GM21390 (cell line): ENCODE results near the gene ACSF3.
A peak's percentile ranks its signal among the peaks of the same experiment; 100 is the strongest.

ENCODE experiments used
- ATAC-seq: cut with Tn5 transposase; IDR thresholded peaks from one replicate; pipeline ENCODE4 v1.9.1; 2021; ENCODE audit not compliant: unreplicated experiment

Gene ACSF3

DNA sequence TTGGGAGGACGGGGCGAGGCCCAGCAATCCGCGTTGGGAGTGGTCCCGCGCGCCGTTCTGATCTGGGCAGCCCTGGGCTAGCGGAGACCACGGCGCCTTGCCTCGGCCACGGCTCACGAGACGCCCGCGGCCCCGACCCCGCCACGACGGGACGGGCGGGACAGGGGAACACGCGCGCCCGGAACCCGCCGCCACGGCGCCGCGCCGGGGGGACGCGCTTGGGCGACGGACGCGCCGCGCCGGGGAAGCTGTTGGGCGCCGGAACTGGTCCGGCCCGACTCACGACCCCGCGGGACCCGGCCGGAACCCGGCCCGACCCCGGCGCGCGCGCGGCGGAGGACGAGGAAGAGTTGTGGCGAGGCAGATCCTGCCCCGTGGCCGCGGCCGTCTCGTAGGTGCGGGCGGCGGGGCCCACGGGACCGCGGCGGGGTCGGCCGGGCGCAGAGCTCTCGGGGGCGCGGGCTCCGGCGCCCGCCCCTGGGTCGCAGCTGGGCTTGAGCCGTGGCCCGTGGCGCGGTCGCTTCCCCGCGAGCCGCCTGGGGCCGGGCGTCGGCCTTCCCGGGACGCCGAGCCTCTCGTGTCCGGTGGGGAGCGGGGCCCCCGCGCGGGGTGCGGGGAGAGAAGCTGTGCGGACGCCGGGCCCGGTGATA lies at the start of gene ACSF3:
ACSF3 (plus strand) TSS at position 251 of the 650 bp plus-strand sequence. CDS start 6,830 bp downstream, outside the sequence.
- ATAC-seq = peak; percentile 46

DNA sequence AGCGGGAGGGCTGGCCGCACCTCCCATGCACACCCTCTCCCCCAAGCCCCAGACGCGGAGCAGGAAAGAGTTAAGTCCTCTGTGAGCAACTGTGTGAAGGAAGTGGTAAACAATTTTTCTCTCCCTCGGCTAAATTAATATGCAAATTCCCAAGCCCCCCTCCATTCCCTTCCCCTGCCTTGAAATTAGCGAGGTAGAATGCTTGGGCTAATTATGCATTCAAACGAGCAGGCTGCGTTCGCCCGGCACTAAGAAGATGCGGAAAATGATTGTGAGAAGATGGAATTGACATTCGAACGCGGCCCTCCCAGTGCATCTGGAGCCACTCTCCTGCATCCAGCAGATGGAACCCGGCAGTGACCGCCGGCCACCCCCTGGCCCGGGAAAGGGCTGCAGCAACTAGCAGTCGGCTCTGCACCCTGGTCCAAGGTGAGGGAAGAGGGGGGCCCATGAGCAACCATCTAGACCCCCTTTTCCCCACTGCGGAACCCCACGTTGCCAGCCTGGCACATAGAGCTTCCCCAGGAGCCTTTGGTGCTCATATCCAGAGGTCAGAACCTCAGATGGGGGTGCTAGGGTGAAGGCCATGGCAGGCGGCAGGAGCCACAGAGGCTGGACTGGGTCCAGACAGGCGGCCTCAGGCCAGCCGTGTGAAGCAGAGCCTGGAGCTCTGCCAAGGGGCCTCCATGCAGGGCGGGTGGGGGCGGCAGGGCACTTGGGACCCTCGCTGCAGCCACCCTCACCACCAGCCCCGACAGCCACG lies 49.1 kb upstream of the ACSF3 start:
- ATAC-seq = no peak

DNA sequence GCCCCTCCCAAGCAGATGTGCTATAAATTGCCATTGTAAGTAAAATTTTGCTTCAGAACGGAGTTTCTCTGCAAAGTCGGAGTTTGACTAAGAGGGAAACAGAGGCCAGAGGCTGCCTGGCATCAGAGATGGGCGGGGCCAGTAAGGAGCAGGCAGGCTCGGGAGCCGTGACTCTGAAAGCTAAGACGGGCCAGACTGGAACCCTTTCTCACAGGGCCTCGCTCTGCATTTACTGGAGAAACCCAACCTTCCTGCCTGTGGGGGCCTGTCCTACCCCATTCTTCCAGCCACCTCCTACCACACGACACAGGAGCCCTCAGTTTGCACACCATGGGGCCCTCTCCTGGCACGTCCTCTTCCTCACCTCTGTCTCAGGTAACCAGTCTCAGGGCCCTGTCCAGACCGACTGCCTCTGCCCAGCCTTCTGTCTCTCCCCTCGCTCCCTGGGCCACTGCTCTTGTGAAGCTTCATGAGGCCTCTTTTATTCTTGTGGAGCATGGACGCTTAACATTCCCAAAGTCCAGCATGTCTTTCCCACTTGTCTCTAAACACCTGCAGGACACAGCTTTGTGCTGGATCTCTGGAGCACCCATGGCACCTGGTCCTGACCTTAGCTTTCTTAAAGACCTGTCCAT lies 48.4 kb upstream of the ACSF3 start:
- no peak for ATAC-seq

DNA sequence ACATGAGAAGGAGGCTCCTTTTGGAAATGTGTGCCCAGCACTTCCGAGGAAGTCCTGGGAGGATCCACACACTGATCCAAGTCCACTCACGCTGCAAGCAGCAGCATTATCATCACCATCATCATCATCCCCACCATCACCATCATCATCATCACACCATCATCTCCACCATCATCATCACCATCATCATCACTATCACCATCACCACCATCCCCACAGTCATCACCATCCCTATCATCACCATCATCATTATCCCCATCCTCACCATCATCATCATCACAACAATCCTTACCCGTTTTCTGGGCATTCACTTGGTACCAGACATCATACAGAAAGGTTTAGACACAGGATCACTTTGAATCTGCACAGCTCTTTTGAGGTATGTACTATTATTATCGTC lies 47.8 kb upstream of the ACSF3 start:
- ATAC-seq = no peak

DNA sequence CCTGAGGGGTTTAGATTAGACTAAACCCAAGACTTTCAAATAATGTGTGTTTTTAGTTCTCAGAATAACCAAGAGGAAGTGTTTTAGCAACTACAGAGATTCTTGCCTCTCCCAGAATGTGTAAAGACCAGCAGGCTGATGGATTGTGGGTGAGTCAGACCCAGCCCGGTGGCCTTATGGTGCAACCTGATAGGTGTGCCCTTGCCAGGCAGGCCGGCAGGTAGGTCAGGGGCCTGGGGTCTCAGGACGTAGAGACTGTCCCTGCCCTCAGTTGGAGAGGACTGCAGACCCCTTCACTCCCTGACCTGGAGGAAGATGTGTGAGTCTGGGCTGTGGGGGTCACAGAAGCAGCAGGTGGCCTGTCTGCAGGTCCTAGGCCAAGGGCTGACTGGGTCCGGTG lies 47.2 kb upstream of the ACSF3 start:
- no peak for ATAC-seq

DNA sequence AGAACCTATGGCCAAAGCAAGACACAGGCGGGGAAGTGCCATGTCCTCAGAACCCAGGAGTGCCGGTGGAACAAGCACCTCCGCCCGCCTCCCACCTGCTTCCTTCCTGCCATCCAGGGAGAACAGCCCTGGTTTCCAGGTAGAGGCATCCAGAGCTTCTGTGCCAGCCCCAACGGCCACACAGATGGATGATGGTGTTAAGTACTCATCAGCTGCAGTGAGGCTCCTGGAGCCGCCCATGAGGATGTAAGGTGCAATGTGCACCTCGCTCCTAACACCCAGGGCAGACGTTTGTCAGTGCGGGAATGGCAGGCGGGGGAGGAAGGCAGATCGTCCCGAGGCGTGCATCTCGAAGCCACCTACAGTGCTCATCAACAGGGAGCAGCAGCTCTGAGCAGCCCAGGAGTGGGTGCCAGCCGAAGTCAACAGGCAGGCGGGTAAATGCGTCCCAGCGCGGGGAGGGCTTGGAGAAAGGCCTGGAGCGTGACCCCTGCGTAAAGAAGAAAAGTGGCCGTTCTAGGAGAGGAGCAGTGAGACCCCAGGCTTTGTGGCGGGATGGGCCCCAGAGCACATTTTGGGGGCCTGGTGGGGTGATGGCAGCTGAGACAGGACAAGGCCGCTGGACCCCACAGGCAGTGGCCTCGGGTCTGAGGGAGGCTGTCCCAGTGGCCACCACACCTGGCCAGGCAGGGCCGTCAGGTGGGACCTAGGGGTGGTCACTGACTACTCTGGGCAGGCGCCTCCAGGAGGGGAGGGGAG lies 46.1 kb upstream of the ACSF3 start:
- ATAC-seq = no peak

DNA sequence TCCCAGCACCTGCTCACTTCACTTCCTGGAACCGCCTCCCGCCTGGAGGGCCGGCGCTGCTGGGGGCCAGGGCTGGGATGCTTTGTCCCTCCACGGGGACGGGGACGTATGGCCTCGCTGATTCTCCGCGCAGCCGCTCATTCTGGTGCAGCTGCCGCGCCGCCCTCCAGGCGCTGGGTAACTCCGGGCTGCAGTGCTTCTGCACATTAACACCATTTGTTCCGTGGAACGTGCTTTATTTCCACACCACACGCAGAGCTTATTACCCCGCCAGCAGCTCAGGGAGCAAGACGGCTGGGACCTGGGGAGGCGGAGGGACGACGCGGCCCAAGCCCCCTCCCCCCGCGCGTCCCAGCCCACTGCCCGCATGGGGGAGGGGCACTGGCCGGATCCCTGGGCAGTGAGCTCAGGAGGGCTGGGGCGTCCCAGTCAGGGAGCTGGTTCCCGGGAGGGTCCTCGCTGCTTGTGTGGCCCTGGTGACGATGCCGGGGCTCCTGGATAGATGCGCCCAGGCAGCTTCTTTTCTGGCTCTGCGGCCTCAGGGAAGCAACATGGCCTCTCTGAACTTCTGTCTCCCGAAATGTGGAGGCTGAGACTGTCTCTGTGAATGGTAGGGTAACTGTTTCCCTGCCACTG lies 45.4 kb upstream of the ACSF3 start:
- ATAC-seq = no peak

DNA sequence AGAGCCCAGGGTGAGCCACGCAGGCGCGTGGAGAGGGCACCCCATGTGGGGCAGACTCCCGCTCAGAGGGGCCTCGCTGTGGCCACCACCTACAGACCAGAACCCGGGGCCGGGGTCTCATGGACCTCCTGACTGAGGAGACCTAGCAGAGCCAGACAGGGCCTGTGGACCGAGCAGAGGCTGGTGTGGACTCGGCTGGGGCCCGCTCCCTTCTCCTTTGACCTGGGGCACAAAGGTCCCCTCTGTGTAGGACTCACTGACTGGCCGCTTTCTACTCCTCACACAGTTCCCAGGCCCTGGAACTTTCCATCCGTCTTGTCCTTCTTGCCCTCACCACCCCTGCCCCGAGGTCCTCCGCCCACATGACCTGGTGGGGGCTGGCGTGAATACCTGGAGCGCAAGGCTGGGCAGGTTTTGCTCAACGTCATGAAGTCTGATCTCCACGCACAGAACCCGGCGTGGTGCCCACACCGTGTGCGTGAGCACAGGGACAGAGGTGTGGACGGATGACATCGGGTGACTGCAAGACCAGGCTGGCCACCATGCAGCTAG lies 44.7 kb upstream of the ACSF3 start:
- no peak for ATAC-seq

DNA sequence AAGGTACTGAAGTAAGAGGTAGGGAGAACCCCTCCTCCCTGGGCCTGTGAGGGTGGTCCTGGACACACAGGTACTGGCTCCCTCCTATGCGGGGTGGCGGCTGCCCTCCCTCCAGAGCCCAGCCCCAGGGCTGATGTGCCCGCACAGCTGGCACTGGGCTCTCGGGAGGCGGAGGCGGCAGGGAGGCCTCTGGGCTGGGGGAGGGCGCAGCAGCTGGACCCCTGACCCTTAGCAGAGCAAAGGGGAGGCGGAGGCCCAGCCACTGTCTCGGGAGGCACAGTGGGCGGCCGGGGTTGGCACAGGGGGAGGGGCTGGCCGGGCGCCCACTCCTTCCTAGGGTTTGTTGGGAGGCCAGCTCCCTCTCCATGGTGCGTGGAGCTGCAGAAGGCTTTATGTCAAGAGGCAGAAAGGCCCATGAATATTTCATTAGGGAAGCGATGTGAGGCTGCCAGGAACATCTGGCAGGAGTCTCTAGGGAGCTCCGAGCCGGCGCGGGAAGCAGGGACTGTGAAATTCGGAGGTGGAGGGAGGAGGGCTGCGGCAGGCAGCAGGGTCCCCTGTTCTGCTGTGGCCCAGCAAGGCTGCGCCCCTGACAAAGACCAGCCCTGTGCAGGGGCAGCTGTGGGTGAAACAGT lies 44.1 kb upstream of the ACSF3 start:
- no peak for ATAC-seq

DNA sequence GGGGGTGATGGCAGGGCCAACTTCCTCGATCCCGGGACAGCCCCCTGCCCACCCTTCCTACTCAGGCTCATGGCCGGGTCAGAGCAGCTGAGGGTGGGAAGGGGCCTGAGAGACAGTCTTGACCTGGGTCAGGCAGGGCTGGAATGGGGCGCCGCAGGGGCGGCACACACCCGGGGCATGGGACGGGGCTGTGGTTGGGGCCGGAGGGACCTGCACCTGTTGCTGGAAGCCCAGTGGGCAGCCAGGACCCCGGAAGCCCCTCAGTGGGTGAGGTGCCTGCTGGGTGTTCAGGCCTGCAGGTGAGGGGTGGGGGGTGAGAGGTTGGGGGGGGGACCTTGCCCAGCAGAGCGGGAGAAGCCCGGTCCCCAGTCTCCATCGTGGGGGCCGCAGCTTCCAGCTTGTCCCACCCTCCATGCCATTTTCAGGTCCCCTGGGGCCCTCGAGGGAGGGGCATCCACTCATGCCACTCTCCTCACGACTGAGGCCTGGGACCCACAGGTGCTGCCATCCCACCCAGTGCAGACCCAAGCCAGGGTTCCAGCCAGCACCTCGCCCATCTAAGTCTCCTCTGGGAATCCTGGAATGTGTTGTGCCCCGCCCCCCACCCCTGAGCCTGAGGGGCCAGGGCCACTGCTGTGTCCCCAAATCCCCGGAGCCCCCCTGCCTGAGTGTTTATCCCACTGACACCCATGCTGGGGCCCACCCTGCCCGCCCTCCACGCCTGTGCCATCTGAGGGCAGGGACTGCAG lies 43.4 kb upstream of the ACSF3 start:
- ATAC-seq = no peak

DNA sequence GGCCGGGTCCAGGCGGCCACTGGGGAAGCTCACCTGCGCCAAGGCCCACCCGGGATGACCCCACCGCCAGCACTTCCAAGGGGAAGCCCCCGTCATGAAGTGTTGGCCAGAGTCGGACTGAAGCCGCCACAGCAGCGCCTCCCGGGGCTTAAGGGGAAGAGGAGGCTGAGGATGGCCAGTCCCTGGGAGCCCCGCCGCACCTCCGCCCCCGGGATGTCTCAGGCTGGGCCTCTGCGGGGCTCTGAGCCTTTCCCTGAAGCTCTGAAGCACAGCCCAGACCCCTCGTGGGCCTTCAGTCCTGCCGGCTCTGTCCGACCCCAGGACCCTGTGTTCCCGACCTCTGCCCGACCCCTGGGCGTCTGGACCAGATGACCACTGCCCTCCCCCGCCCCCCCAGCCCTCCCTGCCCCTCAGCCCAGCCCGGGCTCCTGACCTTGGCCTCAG lies 42.8 kb upstream of the ACSF3 start:
- no peak for ATAC-seq

DNA sequence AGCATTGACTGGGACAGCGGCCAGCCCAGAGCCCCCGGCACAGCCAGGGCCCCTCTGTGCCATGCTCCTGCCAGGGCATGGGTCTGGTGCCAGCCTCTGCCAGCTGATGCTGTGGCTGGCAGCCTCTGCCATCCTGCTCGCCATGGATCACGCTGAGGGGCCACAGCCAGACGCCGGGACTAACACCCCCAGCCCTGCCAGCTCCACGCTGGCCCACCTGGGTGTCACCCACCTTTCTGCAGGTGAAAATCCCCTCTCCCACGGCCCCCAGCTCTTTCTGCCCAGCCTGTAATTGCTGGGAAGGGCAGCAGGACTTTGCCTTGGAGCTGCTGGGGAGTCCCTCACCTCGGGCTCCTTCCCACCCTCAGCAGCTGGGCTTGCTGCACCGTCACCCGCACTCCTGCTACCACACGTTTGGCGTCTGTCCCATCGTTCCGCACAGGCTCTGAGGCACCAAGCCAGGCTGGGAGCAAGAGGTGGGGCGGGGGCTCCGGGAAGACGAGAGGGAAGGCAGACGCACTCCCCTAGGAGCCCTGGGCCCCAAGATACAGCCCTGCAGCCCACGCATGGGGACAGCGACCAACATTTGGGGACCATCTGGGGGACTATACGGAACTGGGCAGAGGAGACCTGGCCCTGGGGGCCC lies 42.0 kb upstream of the ACSF3 start:
- no peak for ATAC-seq

DNA sequence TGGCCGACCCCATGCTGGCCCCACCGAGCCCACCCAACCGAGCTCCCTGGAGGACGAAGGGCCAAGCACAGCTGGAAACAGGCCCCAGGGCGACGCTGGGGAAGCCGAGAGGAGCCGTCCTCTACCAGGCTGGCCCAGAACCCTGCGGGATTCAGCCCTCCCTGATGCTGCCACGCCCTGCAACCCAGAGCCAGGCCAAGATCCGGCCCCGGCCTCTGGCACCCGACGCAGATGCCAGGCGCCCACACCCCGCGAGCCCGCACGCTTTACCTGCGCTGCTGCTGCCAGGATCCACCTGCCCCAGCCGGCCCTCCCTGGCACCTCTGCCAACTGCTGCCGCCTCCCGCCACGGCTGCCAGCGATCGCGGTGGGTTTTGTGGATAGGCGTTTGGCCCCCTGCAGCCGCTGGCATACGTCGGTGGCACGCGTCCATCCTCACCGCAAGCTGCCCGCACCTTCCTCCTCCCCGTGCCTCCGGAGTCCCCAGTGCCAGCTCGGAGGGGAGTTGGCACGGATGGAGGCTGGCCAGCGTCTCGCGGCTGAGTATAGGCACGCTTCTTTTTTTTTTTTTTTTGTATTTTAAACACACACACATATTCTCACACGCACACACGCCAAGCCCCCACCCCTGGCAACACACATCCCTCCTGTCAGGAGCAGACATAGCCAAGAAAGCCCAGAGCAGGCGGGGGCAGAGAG lies 41.3 kb upstream of the ACSF3 start:
- no peak for ATAC-seq

DNA sequence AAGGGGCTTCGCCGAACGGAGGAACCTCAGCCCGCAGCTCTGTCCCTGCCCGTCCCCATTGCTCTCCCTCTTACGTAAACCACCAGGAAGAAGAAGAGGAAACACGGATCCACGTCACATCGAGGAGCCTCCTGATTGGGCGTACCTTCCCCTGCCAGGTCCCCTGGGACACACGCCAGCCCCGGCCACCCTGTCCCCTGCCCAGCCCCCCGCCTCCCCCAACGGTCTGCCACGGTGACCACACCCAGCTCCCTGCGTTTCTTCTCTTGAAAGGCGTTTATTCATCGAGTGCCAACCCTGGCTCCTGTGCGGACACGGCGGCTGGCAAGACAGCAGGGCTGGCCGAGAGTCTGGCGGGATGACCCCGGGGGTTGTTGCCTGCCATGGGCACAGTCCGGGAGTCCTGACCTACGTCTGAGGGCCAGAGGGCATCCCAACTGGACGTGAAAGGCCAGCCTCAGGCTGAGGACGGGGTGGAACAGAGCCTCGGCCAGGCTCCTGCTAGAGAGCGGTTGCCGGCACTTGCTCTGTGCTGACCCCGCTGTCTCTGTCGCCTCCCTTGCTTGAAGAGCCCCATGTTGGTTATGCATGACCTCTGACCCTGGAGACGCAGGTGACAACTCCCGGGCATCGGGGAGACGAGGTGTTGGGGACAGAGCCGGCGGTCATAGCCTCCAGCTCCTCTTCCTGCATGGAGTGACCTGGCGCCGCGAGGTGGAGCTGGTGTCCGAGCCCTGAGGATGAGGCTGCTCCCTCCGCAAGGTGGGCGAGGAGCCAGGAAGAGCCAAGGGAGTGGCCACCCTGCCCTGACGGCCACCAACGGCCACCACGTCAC lies 40.5 kb upstream of the ACSF3 start:
- ATAC-seq = no peak

DNA sequence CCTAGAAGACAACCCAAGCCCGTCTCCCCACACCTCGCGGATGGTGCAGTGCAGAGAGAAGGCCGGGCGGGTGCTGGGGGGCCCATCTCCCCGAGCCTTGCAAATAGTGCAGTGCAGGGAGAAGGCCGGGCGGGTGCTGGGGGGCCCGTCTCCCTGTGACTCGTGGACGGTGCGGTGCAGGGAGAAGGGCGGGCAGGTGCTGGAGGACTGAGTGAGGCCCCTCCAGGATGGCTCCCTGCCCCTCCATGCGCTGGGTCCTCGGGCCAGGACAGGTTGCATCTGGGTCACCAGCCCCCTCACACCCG lies 40.0 kb upstream of the ACSF3 start:
- ATAC-seq = no peak

DNA sequence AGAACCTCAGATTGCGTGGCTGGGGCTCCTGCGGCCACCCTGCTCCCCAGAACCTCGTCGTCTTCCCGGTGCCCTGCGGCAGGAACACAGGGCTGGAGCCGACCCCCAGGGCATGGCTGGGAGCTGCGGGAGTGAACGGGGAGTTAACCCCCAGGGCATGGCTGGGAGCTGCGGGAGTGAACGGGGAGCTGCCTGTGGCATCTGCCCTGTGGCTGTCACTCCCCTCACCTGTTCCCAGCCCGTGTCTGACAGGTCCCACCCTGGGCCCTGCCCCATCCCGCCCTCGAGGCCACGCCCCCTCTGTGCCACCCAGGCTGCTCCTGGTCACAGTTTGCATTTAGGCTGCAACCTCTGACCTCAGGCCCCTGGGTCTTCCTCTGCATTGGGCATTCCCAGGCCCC lies 39.4 kb upstream of the ACSF3 start:
- no peak for ATAC-seq

DNA sequence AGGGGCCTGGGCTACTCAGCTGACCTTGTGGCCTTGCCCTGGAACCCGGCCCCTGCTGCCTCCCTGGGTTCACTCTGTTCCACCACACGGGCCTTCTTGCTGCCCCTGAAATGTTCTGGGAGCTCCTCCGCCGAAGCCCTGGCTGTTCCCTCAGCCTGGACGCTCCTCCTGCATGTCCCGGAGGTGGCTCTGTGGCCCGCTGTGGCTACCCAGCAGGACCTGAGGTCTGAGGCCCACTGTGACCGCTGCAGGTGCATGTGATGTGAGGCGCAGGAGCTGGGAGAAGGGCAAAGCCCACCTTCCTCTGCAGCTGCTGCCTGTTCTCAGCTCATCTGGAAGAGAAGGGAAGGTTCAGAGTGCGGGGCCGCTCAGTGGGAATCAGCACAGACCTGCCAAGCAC lies 38.9 kb upstream of the ACSF3 start:
- no peak for ATAC-seq

DNA sequence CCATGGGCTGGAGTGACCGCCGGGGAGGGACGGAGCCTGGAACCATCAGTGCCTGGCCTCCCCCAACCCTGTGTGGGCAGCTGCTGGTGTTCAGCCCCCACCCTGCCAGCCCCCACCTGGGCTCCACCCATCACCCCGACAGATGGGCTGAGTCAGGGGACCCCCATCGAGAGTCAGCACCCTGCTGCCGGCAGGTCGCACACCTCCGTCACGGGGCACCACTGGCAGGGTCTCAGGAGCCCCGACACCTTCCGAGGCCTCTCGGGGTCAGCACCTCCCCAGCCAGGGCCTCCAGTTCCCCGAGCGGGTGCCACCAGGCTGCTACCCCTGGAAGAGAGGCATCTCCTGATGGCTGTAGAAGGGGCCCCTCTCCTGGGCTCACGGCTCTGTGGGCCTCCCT lies 38.3 kb upstream of the ACSF3 start:
- no peak for ATAC-seq
